Measurements from ENCODE around the gene RBBP8. TPM values are rescaled to one million over a fixed set of nuclear protein-coding genes. Genes with fewer than 3 reads are reported as not detected.

RBBP8 gene
- total RNA-seq, 2 donors from 2014 or later: 24.4 to 29.5 TPM

GRCh38 chr18:23059541-23060465 is 126.7 kb downstream of the RBBP8 start:
- no peak overlapping the region for H3K9ac ChIP-seq (ENCODE audit: low read depth in 2 of 2, low read length in 2 of 2)
- no peaks in the 10 kb centered on the region for H3K27me3 ChIP-seq
- no peak for DNase-seq
- no peaks in the 10 kb centered on the region for H3K9me3 ChIP-seq
- no peaks in the 10 kb centered on the region for H3K4me1 ChIP-seq
- intact Hi-C loops (cut with DNase I): no loop called here
- TF ChIP-seq CTCF (IDR thresholded peaks at IDR 0.05): no peak
- no peaks in the 10 kb centered on the region for H3K36me3 ChIP-seq
- no peak overlapping the region for H3K27ac ChIP-seq
- H3K4me3 ChIP-seq: no peak overlapping the region

DNA sequence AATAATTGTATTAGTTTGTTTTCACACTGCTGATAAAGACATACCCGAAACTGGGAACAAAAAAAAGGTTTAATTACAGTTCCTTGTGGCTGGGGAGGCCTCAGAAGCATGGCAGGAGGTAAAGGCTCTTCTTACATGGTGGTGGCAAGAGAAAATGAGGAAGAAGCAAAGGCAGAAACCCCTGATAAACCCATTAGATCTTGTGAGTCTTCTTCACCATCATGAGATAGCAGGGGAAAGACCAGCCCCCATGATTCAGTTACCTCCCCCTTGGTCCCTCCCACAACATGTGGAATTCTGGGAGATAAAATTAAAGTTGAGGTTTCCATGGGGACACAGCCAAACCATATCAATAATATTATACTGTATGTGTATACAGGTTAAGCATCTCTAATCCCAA is 128.9 kb downstream of the RBBP8 start:
- Histone ChIP-seq H3K36me3 (no peaks in the 10 kb centered on the region), H3K27me3 (no peaks in the 10 kb centered on the region), H3K4me3 (no peak overlapping the region), H3K9me3 (no peaks in the 10 kb centered on the region), H3K4me1 (no peaks in the 10 kb centered on the region), H3K27ac (no peak overlapping the region), H3K9ac (ENCODE audit: low read depth in 2 of 2, low read length in 2 of 2) (no peak overlapping the region)
- no peak for DNase-seq
- no peak for TF ChIP-seq CTCF (IDR thresholded peaks at IDR 0.05)
- intact Hi-C loops (cut with DNase I): no loop called here

DNA sequence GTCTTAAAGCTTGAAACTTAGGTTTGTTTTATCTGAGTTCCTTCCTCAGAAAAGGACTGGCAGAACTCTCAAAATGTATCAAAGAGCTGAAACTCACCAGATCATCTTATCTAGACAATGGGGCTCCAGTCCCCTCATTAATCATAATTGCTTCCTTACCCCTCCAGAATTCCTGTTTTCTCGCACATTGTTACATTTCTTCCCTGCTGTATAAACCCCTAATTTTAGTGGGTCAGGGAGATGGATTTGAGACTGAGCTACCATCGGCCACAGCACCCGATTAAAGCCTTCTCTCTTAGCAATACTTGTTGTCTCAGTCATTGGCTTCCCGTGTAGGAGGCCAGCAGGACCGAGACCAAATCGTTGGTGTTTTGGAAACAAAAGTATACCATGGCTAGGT is 130.4 kb downstream of the RBBP8 start:
- intact Hi-C loops (cut with DNase I): no loop called here

GRCh38 chr18:23065234-23065806 is 132.2 kb downstream of the RBBP8 start:
- DNase-seq: no peak
- no peak overlapping the region for H3K9ac ChIP-seq (ENCODE audit: low read depth in 2 of 2, low read length in 2 of 2)
- no peaks in the 10 kb centered on the region for H3K9me3 ChIP-seq
- TF ChIP-seq CTCF (IDR thresholded peaks at IDR 0.05): no peak
- H3K27ac ChIP-seq: no peak overlapping the region
- no peaks in the 10 kb centered on the region for H3K36me3 ChIP-seq
- no peaks in the 10 kb centered on the region for H3K4me1 ChIP-seq
- no peaks in the 10 kb centered on the region for H3K27me3 ChIP-seq
- no peak overlapping the region for H3K4me3 ChIP-seq
- intact Hi-C loops (cut with DNase I): no loop called here

More for the DNA sequence above, 130.4 kb downstream of the RBBP8 start:
- H3K27ac ChIP-seq: no peak overlapping the region
- no peaks in the 10 kb centered on the region for H3K36me3 ChIP-seq
- no peaks in the 10 kb centered on the region for H3K27me3 ChIP-seq
- H3K9me3 ChIP-seq: no peaks in the 10 kb centered on the region
- no peak for TF ChIP-seq CTCF (IDR thresholded peaks at IDR 0.05)
- no peak overlapping the region for H3K9ac ChIP-seq (ENCODE audit: low read depth in 2 of 2, low read length in 2 of 2)
- H3K4me1 ChIP-seq: no peaks in the 10 kb centered on the region
- DNase-seq: no peak
- H3K4me3 ChIP-seq: no peak overlapping the region

- no peak for TF ChIP-seq CTCF (IDR thresholded peaks at IDR 0.05)
- H3K9ac ChIP-seq (ENCODE audit: low read depth in 2 of 2, low read length in 2 of 2): no peak overlapping the region
- no peaks in the 10 kb centered on the region for H3K27me3 ChIP-seq
- intact Hi-C loops (cut with DNase I): no loop called here
- no peaks in the 10 kb centered on the region for H3K4me1 ChIP-seq
- no peak overlapping the region for H3K4me3 ChIP-seq
- H3K36me3 ChIP-seq: no peaks in the 10 kb centered on the region
- H3K27ac ChIP-seq: no peak overlapping the region
- DNase-seq: no peak
- H3K9me3 ChIP-seq: no peaks in the 10 kb centered on the region
These were observed 132.9 kb downstream of the RBBP8 start for GRCh38 chr18:23066060-23066459.
